ENCODE data around the gene CYP27C1. TPM values are rescaled to one million over a fixed set of nuclear protein-coding genes. Genes with fewer than 3 reads are reported as not detected.

Gene CYP27C1
- polyA plus RNA-seq, 1 donor (not counting 4 experiments of a cell fraction or from before 2014, with no cell fraction given): 6.1 TPM

DNA sequence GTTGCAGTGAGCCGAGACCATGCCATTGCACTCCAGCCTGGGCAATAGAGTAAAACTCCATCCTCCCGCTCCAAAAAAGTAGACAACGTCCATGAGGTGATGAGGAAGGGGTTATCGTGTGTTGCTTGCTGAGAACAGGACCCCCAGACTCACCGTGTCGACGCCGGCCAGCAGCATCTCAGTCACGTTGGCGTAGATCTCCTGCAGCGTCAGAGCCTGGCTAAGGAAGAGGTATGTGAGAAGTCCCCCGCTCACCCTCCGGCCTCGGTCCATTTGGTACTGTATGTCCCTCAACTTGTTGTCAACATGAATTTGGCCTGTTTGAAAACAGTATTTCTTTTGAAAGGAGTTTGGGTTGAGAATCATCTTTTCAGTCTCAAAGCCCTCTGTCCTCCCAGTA is 20.9 kb downstream of the CYP27C1 start:
- Histone ChIP-seq H3K4me3 (ENCODE audit: control insufficient read depth in 2 of 3, extremely low read depth in 1 of 3, insufficient read depth in 2 of 3, low read depth in 1 of 3, low read length in 3 of 3) (no peak overlapping the region), H3K27me3 (ENCODE audit: control insufficient read depth, extremely low read depth, insufficient read depth, low read length) (no peaks in the 10 kb centered on the region), H3K4me2 (ENCODE audit: control insufficient read depth, extremely low read depth, insufficient read depth, low read depth, low read length) (no peak overlapping the region), H3K36me3 (ENCODE audit: control insufficient read depth in 2 of 2, extremely low read depth in 1 of 2, insufficient read depth in 2 of 2, low read length in 2 of 2) (peaks cover 9 to 11% of the 10 kb centered on the region in 2 experiments), H2AFZ (ENCODE audit: control insufficient read depth, low read length) (no peak overlapping the region), H3K79me2 (ENCODE audit: control insufficient read depth, insufficient read depth, low read length) (no peaks in the 10 kb centered on the region), H4K20me1 (ENCODE audit: control insufficient read depth, extremely low read depth, insufficient read depth, low read length) (no peaks in the 10 kb centered on the region), H3K9me3 (ENCODE audit: control insufficient read depth, low read depth, low read length) (no peaks in the 10 kb centered on the region), H3K27ac (ENCODE audit: control insufficient read depth, insufficient read depth, low read length) (no peak overlapping the region), H3K4me1 (ENCODE audit: control insufficient read depth, extremely low read depth, insufficient read depth, low read length) (no peaks in the 10 kb centered on the region), H3K9me1 (ENCODE audit: control insufficient read depth, extremely low read depth, insufficient read depth, low read length) (no peaks in the 10 kb centered on the region), H3K9ac (ENCODE audit: control insufficient read depth, extremely low read depth, insufficient read depth, low read length) (no peak overlapping the region)
- no peak for TF ChIP-seq EZH2 (IDR thresholded peaks at IDR 0.05; ENCODE audit: low read length)
- TF ChIP-seq CTCF (optimal IDR thresholded peaks at IDR 0.05 in 1 of 3, IDR thresholded peaks at IDR 0.05 in 1 of 3, conservative IDR thresholded peaks at IDR 0.05 in 1 of 3; ENCODE audit: extremely low read depth in 1 of 3, insufficient read depth in 2 of 3, low read length in 3 of 3): no peak
- dilution Hi-C loops (cut with MboI; ENCODE audit: extremely low pct_ligation_motif_present, low sequenced_read_pairs): no loop called here
- DNase-seq (ENCODE audit: low read depth, low spot score) (no peak), FAIRE-seq (no peak)

DNA sequence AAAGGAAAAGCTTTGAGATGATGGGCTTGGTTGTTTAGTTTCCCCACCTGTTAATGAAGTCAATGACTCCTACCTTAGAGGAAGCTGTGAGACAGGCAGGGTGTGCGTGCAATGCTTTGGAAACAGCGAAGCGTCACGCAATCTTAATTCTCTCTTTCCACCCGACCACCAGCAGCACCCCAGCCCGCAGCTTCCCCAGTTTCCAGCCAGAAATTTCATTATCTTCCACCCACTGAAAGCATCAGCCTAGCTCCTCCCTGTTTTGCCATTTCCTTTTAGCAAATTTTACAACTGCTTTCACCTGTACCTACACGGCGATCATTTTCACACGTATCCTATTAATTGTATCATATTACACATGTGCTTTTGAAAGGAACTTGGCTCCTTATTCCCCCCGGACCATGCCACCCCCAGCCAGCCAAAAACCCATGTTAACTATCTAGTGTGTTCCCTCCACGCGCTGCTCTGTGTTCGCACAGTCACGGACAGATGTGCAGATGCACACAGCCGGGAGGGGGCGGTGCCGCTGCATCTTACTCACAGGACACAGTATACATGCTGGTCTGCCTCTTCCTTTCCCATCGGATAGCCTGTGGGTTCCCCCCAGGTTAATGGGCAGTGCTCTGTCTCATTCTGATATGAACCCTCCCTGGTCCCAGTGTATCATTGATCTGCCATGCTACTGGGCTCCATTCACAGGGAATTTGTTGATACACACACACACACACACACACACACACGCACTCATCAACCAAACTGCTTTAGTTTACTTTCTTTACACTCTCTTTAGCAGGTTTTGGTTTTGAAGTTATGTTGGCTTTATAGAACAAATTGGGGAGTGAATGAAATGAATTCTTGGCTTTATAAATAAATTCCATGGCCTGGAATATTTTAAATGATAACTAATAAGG is 22.4 kb downstream of the CYP27C1 start:
- no peak for FAIRE-seq
- Histone ChIP-seq H3K79me2 (ENCODE audit: control insufficient read depth, insufficient read depth, low read length) (no peaks in the 10 kb centered on the region), H3K9ac (ENCODE audit: control insufficient read depth, extremely low read depth, insufficient read depth, low read length) (no peak overlapping the region), H2AFZ (ENCODE audit: control insufficient read depth, low read length) (no peak overlapping the region), H3K4me1 (ENCODE audit: control insufficient read depth, extremely low read depth, insufficient read depth, low read length) (no peaks in the 10 kb centered on the region), H3K9me3 (ENCODE audit: control insufficient read depth, low read depth, low read length) (no peaks in the 10 kb centered on the region), H3K4me3 (ENCODE audit: control insufficient read depth in 2 of 3, extremely low read depth in 1 of 3, insufficient read depth in 2 of 3, low read depth in 1 of 3, low read length in 3 of 3) (no peak overlapping the region), H3K27ac (ENCODE audit: control insufficient read depth, insufficient read depth, low read length) (no peak overlapping the region), H3K27me3 (ENCODE audit: control insufficient read depth, extremely low read depth, insufficient read depth, low read length) (no peaks in the 10 kb centered on the region), H3K9me1 (ENCODE audit: control insufficient read depth, extremely low read depth, insufficient read depth, low read length) (no peaks in the 10 kb centered on the region), H3K36me3 (ENCODE audit: control insufficient read depth in 2 of 2, extremely low read depth in 1 of 2, insufficient read depth in 2 of 2, low read length in 2 of 2) (peaks cover 7% of the 10 kb centered on the region in 2 experiments), H3K4me2 (ENCODE audit: control insufficient read depth, extremely low read depth, insufficient read depth, low read depth, low read length) (no peak overlapping the region), H4K20me1 (ENCODE audit: control insufficient read depth, extremely low read depth, insufficient read depth, low read length) (no peaks in the 10 kb centered on the region)
- TF ChIP-seq CTCF (optimal IDR thresholded peaks at IDR 0.05 in 1 of 3, IDR thresholded peaks at IDR 0.05 in 1 of 3, conservative IDR thresholded peaks at IDR 0.05 in 1 of 3; ENCODE audit: extremely low read depth in 1 of 3, insufficient read depth in 2 of 3, low read length in 3 of 3): peak; percentile 71 to 99 (median 73)
- TF ChIP-seq EZH2 (IDR thresholded peaks at IDR 0.05; ENCODE audit: low read length): no peak
- dilution Hi-C loops (cut with MboI; ENCODE audit: extremely low pct_ligation_motif_present, low sequenced_read_pairs): no loop called here
- DNase-seq (ENCODE audit: low read depth, low spot score): no peak
